IMR-90 (cell line): Measurements from ENCODE around the gene CDC42SE1. TPM values are rescaled to one million over a fixed set of nuclear protein-coding genes. Genes with fewer than 3 reads are reported as not detected.

ENCODE experiments used
- ATAC-seq: fragments of 200-7000 bp; cut with Tn5 transposase; 2 replicates; pipeline ENCODE4 v1.9.1; 2020; ENCODE audit warnings: low read depth, mild to moderate bottlenecking, moderate library complexity
- BruUV-seq: library from RNA; stranded (reverse); fragments of 400-500 nt; replicated peaks from 2 replicates; lab custom pipeline; 2021; lab: Mats Ljungman, UMichigan
- CTCF ChIA-PET: fragments of 300-600 bp; formaldehyde crosslinking; extraction: SDS; loops from one replicate; lab custom pipeline; 2021; ENCODE audit warnings: antibody characterized with exemption; lab: Yijun Ruan, JAX
- POLR2A ChIA-PET: fragments of 300-600 bp; sonication (Branson Sonifier 250); formaldehyde crosslinking; loops from one replicate; lab custom pipeline; 2022; ENCODE audit warnings: antibody characterized with exemption; ENCODE audit not compliant: unreplicated experiment; lab: Charles Lee
- DNase-seq: peaks from one replicate; pipeline ENCODE4 v3.0.0; 2013
- H2AFZ ChIP-seq: replicated peaks from 2 replicates; pipeline ENCODE3; 2013; ENCODE audit warnings: low read length, mild to moderate bottlenecking; ENCODE audit not compliant: poor library complexity
- H2AK5ac ChIP-seq: 2 replicates; pipeline ENCODE4 v1.6.1; 2013; ENCODE audit warnings: low read depth, low read length, inconsistent platforms
- H2AK9ac ChIP-seq: replicated peaks from 2 replicates; pipeline ENCODE3; 2013; ENCODE audit warnings: mild to moderate bottlenecking, low read depth, low read length, moderate library complexity; ENCODE audit not compliant: poor library complexity
- H2BK120ac ChIP-seq: 2 replicates; pipeline ENCODE4 v1.6.1; 2013; ENCODE audit warnings: low read depth, low read length, inconsistent platforms
- H2BK15ac ChIP-seq: 3 replicates; pipeline ENCODE4 v1.6.1; 2013; ENCODE audit warnings: low read depth, low read length, inconsistent platforms
- H2BK20ac ChIP-seq: 2 replicates; pipeline ENCODE4 v1.6.1; 2013; ENCODE audit warnings: low read depth, mild to moderate bottlenecking, inconsistent platforms, low read length, moderate library complexity
- H2BK5ac ChIP-seq: 2 replicates; pipeline ENCODE4 v1.6.1; 2013; ENCODE audit warnings: mild to moderate bottlenecking, low read depth, low read length, inconsistent platforms; ENCODE audit not compliant: poor library complexity, severe bottlenecking
- H3K14ac ChIP-seq: replicated peaks from 2 replicates; pipeline ENCODE4 v1.6.1; 2013; ENCODE audit warnings: low read depth, low read length, inconsistent platforms
- H3K18ac ChIP-seq: 2 replicates; pipeline ENCODE4 v1.6.1; 2013; ENCODE audit warnings: low read depth, low read length, control low read depth
- H3K23ac ChIP-seq: 2 replicates; pipeline ENCODE4 v1.6.1; 2013; ENCODE audit warnings: low read depth, low read length, inconsistent platforms
- H3K27ac ChIP-seq: 2 replicates; pipeline ENCODE4 v1.5.1; 2013; ENCODE audit warnings: mild to moderate bottlenecking, control low read depth, low read length; ENCODE audit not compliant: insufficient read depth
- H3K27me3 ChIP-seq: 2 replicates; pipeline ENCODE4 v1.6.1; 2013; ENCODE audit warnings: low read length; ENCODE audit not compliant: control insufficient read depth, insufficient read depth
- H3K36me3 ChIP-seq: 2 replicates; pipeline ENCODE4 v1.6.1; 2013; ENCODE audit warnings: low read length, mixed read lengths; ENCODE audit not compliant: control insufficient read depth, insufficient read depth
- H3K4ac ChIP-seq: 2 replicates; pipeline ENCODE4 v1.6.1; 2013; ENCODE audit warnings: low read depth, low read length, inconsistent platforms
- H3K4me1 ChIP-seq: 2 replicates; pipeline ENCODE4 v1.6.1; 2013; ENCODE audit warnings: low read length, mixed read lengths; ENCODE audit not compliant: control insufficient read depth, insufficient read depth
- H3K4me2 ChIP-seq: 2 replicates; pipeline ENCODE4 v1.6.1; 2013; ENCODE audit warnings: low read depth, mild to moderate bottlenecking, control low read depth, low read length, moderate library complexity
- H3K4me3 ChIP-seq: 2 replicates; pipeline ENCODE4 v1.5.1; 2013; ENCODE audit warnings: low read depth, mild to moderate bottlenecking, control low read depth, low read length, moderate library complexity; ENCODE audit not compliant: insufficient read depth
- H3K56ac ChIP-seq: 2 replicates; pipeline ENCODE4 v1.6.1; 2013; ENCODE audit warnings: low read length, inconsistent platforms; ENCODE audit not compliant: insufficient read depth; ENCODE audit errors: extremely low read depth
- H3K79me1 ChIP-seq, 2 experiments: 2 replicates each; pipeline ENCODE4 v1.6.1; 2013; ENCODE audit warnings: low read length in 2 of 2, inconsistent platforms in 1 of 2, low read depth in 1 of 2
- H3K9ac ChIP-seq: 2 replicates; pipeline ENCODE4 v1.6.1; 2013; ENCODE audit warnings: low read depth, low read length, control low read depth
- H3K9me1 ChIP-seq: 2 replicates; pipeline ENCODE4 v1.6.1; 2013; ENCODE audit warnings: low read length, inconsistent platforms; ENCODE audit not compliant: insufficient read depth
- H3K9me3 ChIP-seq: 2 replicates; pipeline ENCODE4 v1.6.1; 2013; ENCODE audit warnings: low read length; ENCODE audit not compliant: control insufficient read depth, insufficient read depth
- H4K20me1 ChIP-seq: 2 replicates; pipeline ENCODE4 v1.6.1; 2013; ENCODE audit warnings: low read length, inconsistent platforms; ENCODE audit not compliant: insufficient read depth
- H4K5ac ChIP-seq: 2 replicates; pipeline ENCODE4 v1.6.1; 2013; ENCODE audit warnings: mild to moderate bottlenecking, low read depth, low read length, control low read depth
- H4K8ac ChIP-seq, 2 experiments: 2 replicates each; pipeline ENCODE4 v1.6.1; 2013; ENCODE audit warnings: low read depth in 2 of 2, low read length in 2 of 2, control low read depth in 1 of 2, inconsistent platforms in 1 of 2
- H4K91ac ChIP-seq: 2 replicates; pipeline ENCODE4 v1.6.1; 2013; ENCODE audit warnings: low read depth, low read length, inconsistent platforms; ENCODE audit not compliant: insufficient read depth
- CEBPB ChIP-seq: IDR thresholded peaks from 2 replicates; pipeline ENCODE4 v1.6.1; 2012; ENCODE audit warnings: low read depth, low read length, improper control_type of control experiment
- CTCF ChIP-seq: conservative IDR thresholded peaks from 2 replicates; pipeline ENCODE4 v1.5.1; 2012; ENCODE audit warnings: mild to moderate bottlenecking, low read depth, low read length, improper control_type of control experiment
- FOS ChIP-seq: fragments of 150-350 bp; IDR thresholded peaks from 2 replicates; pipeline ENCODE4 v1.6.1; 2016; ENCODE audit warnings: low read depth, low read length
- MAFK ChIP-seq: IDR thresholded peaks from 2 replicates; pipeline ENCODE4 v1.6.1; 2012; ENCODE audit warnings: low read depth, low read length, improper control_type of control experiment
- POLR2A ChIP-seq: IDR thresholded peaks from 2 replicates; pipeline ENCODE4 v1.6.1; 2012; ENCODE audit warnings: mild to moderate bottlenecking, low read depth, low read length
- RAD21 ChIP-seq: IDR thresholded peaks from 2 replicates; pipeline ENCODE4 v1.6.1; 2012; ENCODE audit warnings: low read length, improper control_type of control experiment
- RFX5 ChIP-seq: IDR thresholded peaks from 2 replicates; pipeline ENCODE4 v1.8.0; 2012; ENCODE audit warnings: low read depth, mild to moderate bottlenecking, low read length, moderate library complexity
- WGBS, 2 experiments: methylation state at CpG; one replicate each; pipeline versions ENCODE4 v1.1.5 to v1.1.7; 2013; ENCODE audit warnings: missing lambda C conversion rate in 2 of 2; ENCODE audit not compliant: insufficient read length in 1 of 2; ENCODE audit errors: extremely low coverage in 2 of 2; 5-methylcytosine and 5-hydroxymethylcytosine counted together
- dilution Hi-C: fragments of 300-500 bp; cut with HindIII; formaldehyde crosslinking; loops from one replicate; pipeline ENCODE4 v1.14.3; 2018; ENCODE audit warnings: low sequenced_read_pairs; ENCODE audit not compliant: unreplicated experiment
- in situ Hi-C: fragments of 300-500 bp; cut with MboI; formaldehyde crosslinking; loops from 3 replicates; pipeline ENCODE4 v1.14.3; 2019; ENCODE audit warnings: low sequenced_read_pairs, inconsistent platforms, mixed read lengths
- intact Hi-C: fragments of 100-400 bp; cut with micrococcal nuclease; formaldehyde crosslinking; loops from 2 replicates; pipeline ENCODE4 v1.10.0; 2022
- polyA plus RNA-seq, 3 experiments: library from polyadenylated mRNA; depleted of rRNA; stranded (reverse); fragments of >200 nt; gene quantifications; 2 replicates each; pipeline ENCODE4 v1.2.3, GENCODE V29; 2012; ENCODE audit warnings: low replicate concordance in 1 of 3
- total RNA-seq: library from RNA; depleted of rRNA; stranded (reverse); fragments of >200 nt; gene quantifications from 2 replicates; pipeline ENCODE4 v1.2.3, GENCODE V29; 2012

Gene CDC42SE1
- total and polyA plus RNA-seq, 2 of the 4 experiments (the other 2 are of a cell fraction): 47.0 to 58.5 TPM

- Histone ChIP-seq H2AK9ac (no peak overlapping the region), H3K9ac (no peak overlapping the region), H3K79me1 (peaks cover 16 to 52% of the 10 kb centered on the region in 2 experiments), H3K27me3 (no peaks in the 10 kb centered on the region), H3K36me3 (no peaks in the 10 kb centered on the region), H2AK5ac (no peak overlapping the region), H3K4me3 (no peak overlapping the region), H4K8ac (no peak overlapping the region), H4K20me1 (no peaks in the 10 kb centered on the region), H2BK15ac (no peak overlapping the region), H3K9me3 (no peaks in the 10 kb centered on the region), H3K14ac (no peak overlapping the region), H2AFZ (no peak overlapping the region), H3K4ac (no peak overlapping the region), H3K18ac (no peak overlapping the region), H2BK5ac (no peak overlapping the region), H3K9me1 (peaks cover 11% of the 10 kb centered on the region), H3K23ac (no peak overlapping the region), H3K4me2 (no peak overlapping the region), H4K91ac (no peak overlapping the region), H3K4me1 (peaks cover 5% of the 10 kb centered on the region; the same call in 1 of the 2 replicates), H2BK20ac (no peak overlapping the region), H2BK120ac (no peak overlapping the region), H3K27ac (no peak overlapping the region), H4K5ac (no peak overlapping the region), H3K56ac (no peak overlapping the region)
- WGBS, 2 experiments: no CpG with 5 or more reads among the region's 3 CpGs
- TF ChIP-seq MAFK (no peak), RFX5 (no peak), FOS (no peak), POLR2A (no peak), RAD21 (no peak), CTCF (no peak), CEBPB (no peak)
- intact Hi-C loops (no loop called here), dilution Hi-C loops (no loop called here), in situ Hi-C loops (no loop called here)
- ChIA-PET POLR2A (no interaction called here), CTCF (interaction anchor here (1.0 kb wide), 1 partner anchor 49 kb away, joined by 5 read pairs; the partner anchor contains the start of gene CDC42SE1)
- DNase-seq: no peak
- ATAC-seq: no peak
- no TSS peak for BruUV-seq
Observed at GRCh38 chr1:151010346-151010726, 49.1 kb downstream of the CDC42SE1 start.
